HEK293T (cell line): ENCODE data around the gene LNX1.
A peak's percentile ranks its signal among the peaks of the same experiment; 100 is the strongest.

Experiments
- CTCF ChIA-PET: fragments of 350-600 bp; formaldehyde crosslinking; extraction: SDS; loops from one replicate; lab custom pipeline; 2021; ENCODE audit warnings: antibody characterized with exemption, inconsistent platforms; lab: Yijun Ruan, JAX
- POLR2A ChIA-PET: fragments of 350-600 bp; formaldehyde crosslinking; extraction: SDS; loops from one replicate; lab custom pipeline; 2020; ENCODE audit warnings: antibody characterized with exemption, inconsistent platforms; lab: Yijun Ruan, JAX
- DNase-seq: peaks from one replicate; pipeline ENCODE4 v3.0.0; 2012; ENCODE audit warnings: mixed read lengths; ENCODE audit errors: extremely low spot score
- ARNT ChIP-seq: fragments of 450-650 bp; IDR thresholded peaks from 2 replicates; pipeline ENCODE4 v1.6.1; 2017; ENCODE audit warnings: mild to moderate bottlenecking
- BHLHE40 ChIP-seq: fragments of 450-650 bp; IDR thresholded peaks from 2 replicates; pipeline ENCODE4 v1.6.1; 2016; ENCODE audit warnings: mild to moderate bottlenecking, moderate library complexity, borderline replicate concordance
- CTBP1 ChIP-seq: fragments of 450-650 bp; IDR thresholded peaks from 2 replicates; pipeline ENCODE4 v1.6.1; 2016; ENCODE audit warnings: borderline replicate concordance
- ELF4 ChIP-seq: fragments of 450-650 bp; IDR thresholded peaks from 2 replicates; pipeline ENCODE4 v1.6.1; 2017; ENCODE audit warnings: antibody characterized with exemption
- FOXA1 ChIP-seq: fragments of 450-650 bp; IDR thresholded peaks from 2 replicates; pipeline ENCODE4 v1.6.1; 2016; ENCODE audit warnings: mild to moderate bottlenecking
- FOXK2 ChIP-seq: fragments of 450-650 bp; IDR thresholded peaks from 2 replicates; pipeline ENCODE4 v1.6.1; 2016; ENCODE audit warnings: mild to moderate bottlenecking
- FOXM1 ChIP-seq: fragments of 450-650 bp; IDR thresholded peaks from 2 replicates; pipeline ENCODE4 v1.6.1; 2017; ENCODE audit warnings: mild to moderate bottlenecking, borderline replicate concordance
- HDGF ChIP-seq: fragments of 450-650 bp; IDR thresholded peaks from 2 replicates; pipeline ENCODE4 v1.6.1; 2017; ENCODE audit warnings: antibody characterized with exemption, borderline replicate concordance
- L3MBTL2 ChIP-seq: fragments of 450-650 bp; conservative IDR thresholded peaks from 2 replicates; pipeline ENCODE4 v1.6.1; 2016; ENCODE audit warnings: mild to moderate bottlenecking
- LEF1 ChIP-seq: fragments of 450-650 bp; IDR thresholded peaks from 2 replicates; pipeline ENCODE4 v1.6.1; 2017; ENCODE audit warnings: mild to moderate bottlenecking, borderline replicate concordance
- NFRKB ChIP-seq: fragments of 450-650 bp; IDR thresholded peaks from 2 replicates; pipeline ENCODE4 v1.6.1; 2016; ENCODE audit warnings: mild to moderate bottlenecking, moderate library complexity
- SP1 ChIP-seq: fragments of 450-650 bp; IDR thresholded peaks from 2 replicates; pipeline ENCODE4 v1.6.1; 2017
- SUZ12 ChIP-seq: fragments of 450-650 bp; IDR thresholded peaks from 2 replicates; pipeline ENCODE4 v1.6.1; 2016; ENCODE audit warnings: mild to moderate bottlenecking
- TARDBP ChIP-seq: fragments of 450-650 bp; IDR thresholded peaks from 2 replicates; pipeline ENCODE4 v1.6.1; 2016
- ZNF384 ChIP-seq: fragments of 450-650 bp; IDR thresholded peaks from 2 replicates; pipeline ENCODE4 v1.6.1; 2016
- TF ChIP-seq, protein P1 (sequence below): fragments of 450-650 bp; IDR thresholded peaks from 2 replicates; pipeline ENCODE4 v1.6.1; 2016

The LNX1 gene

DNA sequence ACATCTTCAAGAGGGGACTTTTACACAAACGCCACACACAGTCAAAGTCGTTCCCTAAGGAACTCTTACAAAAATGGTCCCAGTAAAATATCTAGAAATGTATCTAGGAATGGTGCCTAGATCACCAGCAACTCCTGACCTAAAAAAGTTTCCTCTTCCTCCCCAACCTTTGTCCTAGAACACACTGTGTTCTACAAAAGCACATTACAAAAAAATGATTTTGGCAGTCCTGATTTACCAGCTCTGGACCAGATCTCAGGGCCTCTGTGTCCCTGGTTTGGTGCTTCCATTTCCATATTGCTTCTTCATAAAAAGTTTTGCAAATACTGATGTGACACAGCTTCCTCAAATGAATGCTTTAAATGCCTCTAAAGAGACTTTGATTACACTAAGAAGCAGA is 55.0 kb downstream of the LNX1 start:
- no peak for DNase-seq
- TF ChIP-seq HDGF, result no peak
- no peak for TF ChIP-seq TARDBP
- no peak for TF ChIP-seq NFRKB
- no peak for TF ChIP-seq FOXK2
- no peak for TF ChIP-seq SUZ12
- TF ChIP-seq FOXM1, result no peak
- ChIA-PET POLR2A (no interaction called here), CTCF (no interaction called here)

DNA sequence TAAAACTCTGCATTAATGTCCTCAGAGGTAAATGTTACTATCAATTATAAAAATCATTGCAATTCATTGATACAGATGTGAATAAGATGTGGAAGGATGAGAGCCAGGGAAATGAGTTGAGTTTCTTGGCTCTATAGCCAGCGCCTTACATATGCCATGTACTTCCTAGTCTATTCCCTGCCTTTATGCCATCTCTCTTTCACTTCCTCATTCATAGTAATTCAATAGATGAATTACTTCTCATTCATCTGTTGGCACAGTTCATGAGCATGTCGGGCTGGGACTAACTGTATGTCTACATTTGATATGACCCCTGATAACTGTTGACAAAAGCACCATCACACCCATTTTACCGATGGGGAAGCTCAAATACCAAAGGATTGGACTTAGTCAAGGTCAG is 55.7 kb downstream of the LNX1 start:
- TF ChIP-seq FOXM1 (no peak), NFRKB (no peak), ELF4 (no peak), LEF1 (no peak), ARNT (no peak), SP1 (no peak), SUZ12 (no peak), FOXK2 (no peak), HDGF (no peak)
- TF ChIP-seq, protein P1, sequence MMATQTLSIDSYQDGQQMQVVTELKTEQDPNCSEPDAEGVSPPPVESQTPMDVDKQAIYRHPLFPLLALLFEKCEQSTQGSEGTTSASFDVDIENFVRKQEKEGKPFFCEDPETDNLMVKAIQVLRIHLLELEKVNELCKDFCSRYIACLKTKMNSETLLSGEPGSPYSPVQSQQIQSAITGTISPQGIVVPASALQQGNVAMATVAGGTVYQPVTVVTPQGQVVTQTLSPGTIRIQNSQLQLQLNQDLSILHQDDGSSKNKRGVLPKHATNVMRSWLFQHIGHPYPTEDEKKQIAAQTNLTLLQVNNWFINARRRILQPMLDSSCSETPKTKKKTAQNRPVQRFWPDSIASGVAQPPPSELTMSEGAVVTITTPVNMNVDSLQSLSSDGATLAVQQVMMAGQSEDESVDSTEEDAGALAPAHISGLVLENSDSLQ, result no peak
- POLR2A ChIA-PET, result no interaction called here
- CTCF ChIA-PET, result no interaction called here
- DNase-seq, result no peak

DNA sequence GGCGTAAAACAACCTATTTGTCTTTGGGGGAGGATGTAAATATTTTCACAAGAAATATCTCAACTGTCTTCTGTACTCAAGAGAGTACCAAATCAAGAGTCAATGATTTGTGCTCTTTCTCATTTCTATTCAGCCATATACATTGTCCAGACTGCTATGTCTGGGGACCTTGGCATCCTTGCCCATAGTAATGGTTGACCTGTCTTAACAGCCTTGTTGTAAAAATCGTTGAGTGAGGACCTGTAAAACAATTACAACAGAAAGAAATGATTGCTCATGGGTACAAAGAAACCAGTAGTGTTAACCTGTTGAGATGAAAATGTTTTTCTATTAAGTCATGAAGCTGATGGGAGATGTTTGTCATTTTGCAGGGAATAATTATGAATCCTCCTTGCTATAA is 56.6 kb downstream of the LNX1 start:
- DNase-seq, result no peak
- ChIA-PET POLR2A (no interaction called here), CTCF (no interaction called here)
- TF ChIP-seq TARDBP, result no peak
- TF ChIP-seq L3MBTL2, result no peak
- TF ChIP-seq BHLHE40, result no peak
- TF ChIP-seq NFRKB, result no peak
- TF ChIP-seq SUZ12, result no peak
- TF ChIP-seq FOXK2, result no peak
- TF ChIP-seq FOXM1, result no peak
- no peak for TF ChIP-seq LEF1

DNA sequence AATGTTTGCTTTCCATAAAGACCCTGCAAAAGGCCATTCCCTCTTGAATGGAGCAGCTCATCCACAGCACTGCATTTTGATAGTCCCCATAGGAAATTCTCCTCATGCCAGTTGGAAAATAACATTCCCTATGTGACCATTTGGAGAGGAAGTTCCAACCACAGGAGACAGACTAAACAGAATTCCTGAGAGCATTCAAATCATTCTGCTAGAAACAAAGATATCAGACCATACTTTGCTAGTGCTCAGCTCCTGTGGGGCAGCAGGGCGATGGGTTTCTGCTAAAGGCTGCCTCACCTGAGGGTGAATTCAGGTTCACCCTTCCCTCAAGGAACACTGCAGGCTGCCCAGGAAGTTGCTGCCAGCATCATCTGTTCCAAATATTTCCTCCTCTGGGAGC is 58.8 kb downstream of the LNX1 start:
- POLR2A ChIA-PET, result no interaction called here
- no peak for TF ChIP-seq L3MBTL2
- TF ChIP-seq, protein P1, result no peak
- no peak for TF ChIP-seq FOXM1
- no peak for TF ChIP-seq SP1
- no peak for TF ChIP-seq TARDBP
- TF ChIP-seq ELF4, result no peak
- TF ChIP-seq FOXA1, result no peak
- no peak for TF ChIP-seq BHLHE40
- no peak for TF ChIP-seq CTBP1
- TF ChIP-seq ZNF384, result no peak
- no peak for TF ChIP-seq ARNT
- no peak for TF ChIP-seq SUZ12
- TF ChIP-seq NFRKB, result no peak
- no peak for TF ChIP-seq FOXK2
- TF ChIP-seq HDGF, result no peak
- CTCF ChIA-PET, result no interaction called here
- DNase-seq, result no peak

DNA sequence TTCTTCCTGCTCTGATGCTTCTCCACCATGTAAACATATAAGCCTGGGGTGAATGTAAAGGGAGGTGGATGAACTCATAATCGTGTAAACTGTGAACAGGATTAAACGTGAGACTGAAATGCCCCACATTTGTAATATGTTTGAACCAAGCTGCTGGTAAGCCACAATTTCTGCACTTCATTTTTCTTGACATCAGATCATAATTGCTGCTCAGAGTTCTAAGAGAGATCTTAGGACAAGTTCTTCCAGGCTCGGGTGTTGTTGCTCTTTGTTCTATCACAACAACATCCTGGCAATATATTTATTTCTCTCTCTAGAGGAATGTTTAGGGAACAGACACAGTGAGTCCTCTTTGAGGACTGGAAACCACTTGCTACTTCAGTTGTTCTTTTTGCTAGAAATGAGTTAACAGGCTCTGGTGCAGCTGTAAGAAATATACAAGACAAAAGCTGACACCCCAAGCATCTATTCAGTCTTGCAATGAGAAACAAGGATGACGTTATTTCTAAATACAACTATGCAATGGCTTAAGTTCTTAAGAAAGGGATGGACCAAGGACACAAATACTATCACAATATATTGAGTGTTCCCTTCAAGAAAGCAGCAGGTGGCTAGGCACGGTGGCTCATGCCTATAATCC is 59.6 kb downstream of the LNX1 start:
- ChIA-PET CTCF (no interaction called here), POLR2A (no interaction called here)
- no peak for DNase-seq
- TF ChIP-seq, protein P1, result no peak
- TF ChIP-seq FOXA1 (no peak), ARNT (no peak), CTBP1 (no peak), HDGF (no peak)

DNA sequence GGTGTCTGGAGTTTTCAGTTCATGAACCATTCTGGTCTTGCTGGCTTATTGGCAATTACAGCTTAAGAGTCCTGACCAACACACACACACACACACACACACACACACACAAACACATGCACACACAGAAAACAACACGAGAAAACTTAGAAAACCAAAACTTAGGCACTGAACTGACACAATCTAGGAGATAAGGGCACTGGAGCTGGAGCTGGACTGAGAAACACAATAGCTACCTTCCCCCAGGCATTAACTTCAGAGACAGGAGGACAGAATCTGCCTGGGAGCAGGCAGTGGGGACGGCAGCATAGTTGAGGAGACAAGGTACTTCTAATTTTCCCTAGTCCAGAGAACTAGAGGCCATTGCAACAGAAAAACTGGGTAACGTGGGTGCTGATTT is 62.3 kb downstream of the LNX1 start:
- ChIA-PET POLR2A (no interaction called here), CTCF (no interaction called here)
- TF ChIP-seq ARNT, result no peak
- no peak for TF ChIP-seq CTBP1
- no peak for TF ChIP-seq FOXA1
- TF ChIP-seq SUZ12, result no peak
- TF ChIP-seq FOXK2, result no peak
- no peak for DNase-seq

DNA sequence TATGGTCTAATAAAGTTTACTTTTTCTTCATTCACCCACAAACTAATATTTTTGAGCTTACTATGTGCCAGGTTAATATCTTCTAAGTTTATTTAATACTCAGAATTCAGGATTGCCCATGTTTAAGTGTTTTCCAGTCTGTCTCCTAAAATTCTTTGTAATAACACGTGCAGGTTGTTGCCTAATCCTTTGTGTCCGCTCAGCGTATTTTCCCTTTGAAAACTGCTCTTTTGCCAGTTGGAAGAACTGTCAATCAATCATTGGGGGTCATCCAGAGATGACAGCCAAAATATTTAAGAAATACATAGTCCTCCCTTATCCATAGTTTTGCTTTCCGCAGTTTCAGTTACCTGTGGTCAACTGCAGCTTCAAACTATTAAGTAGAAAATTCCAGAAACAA is 63.4 kb downstream of the LNX1 start:
- DNase-seq, result no peak
- ChIA-PET POLR2A (no interaction called here), CTCF (no interaction called here)
- no peak for TF ChIP-seq HDGF
- TF ChIP-seq, protein P1, result peak; percentile 19; the same call in 1 of the 2 replicates
